ENCODE measurements around the gene LDLRAD3. TPM values are rescaled to one million over a fixed set of nuclear protein-coding genes. Genes with fewer than 3 reads are reported as not detected.

Gene LDLRAD3
- total RNA-seq, 1 donor from 2014 or later: 14.9 TPM

- Histone ChIP-seq H3K79me2 (ENCODE audit: insufficient read depth, low read length) (no peaks in the 10 kb centered on the region), H3K36me3 (ENCODE audit: insufficient read depth, low read length) (no peaks in the 10 kb centered on the region), H3K4me1 (ENCODE audit: insufficient read depth, low read length) (peaks cover 10% of the 10 kb centered on the region), H3K27me3 (ENCODE audit: insufficient read depth, low read length) (peaks cover 9% of the 10 kb centered on the region), H3K4me3 (ENCODE audit: insufficient read depth, low read depth, low read length) (no peak overlapping the region), H3K4me2 (ENCODE audit: low read length) (no peak overlapping the region), H2AFZ (ENCODE audit: low read depth, low read length) (no peak overlapping the region), H3K9ac (ENCODE audit: low read length) (no peak overlapping the region), H3K9me3 (ENCODE audit: insufficient read depth, low read depth, low read length) (no peaks in the 10 kb centered on the region), H3K27ac (ENCODE audit: low read depth, low read length) (no peak overlapping the region), H4K20me1 (ENCODE audit: insufficient read depth, low read length) (no peaks in the 10 kb centered on the region)
- Mint-ChIP-seq H3K27me3 (ENCODE audit: low read depth, unreplicated experiment) (peaks cover 2% of the 10 kb centered on the region), H3K4me3 (ENCODE audit: unreplicated experiment) (no peak overlapping the region), H3K4me1 (ENCODE audit: low read depth, unreplicated experiment) (peaks cover 17% of the 10 kb centered on the region), H3K36me3 (ENCODE audit: low read depth, unreplicated experiment) (no peaks in the 10 kb centered on the region), H3K27ac (ENCODE audit: unreplicated experiment) (no peak overlapping the region), H3K9me3 (ENCODE audit: unreplicated experiment) (peaks cover 4% of the 10 kb centered on the region)
- TF ChIP-seq, protein P1, sequence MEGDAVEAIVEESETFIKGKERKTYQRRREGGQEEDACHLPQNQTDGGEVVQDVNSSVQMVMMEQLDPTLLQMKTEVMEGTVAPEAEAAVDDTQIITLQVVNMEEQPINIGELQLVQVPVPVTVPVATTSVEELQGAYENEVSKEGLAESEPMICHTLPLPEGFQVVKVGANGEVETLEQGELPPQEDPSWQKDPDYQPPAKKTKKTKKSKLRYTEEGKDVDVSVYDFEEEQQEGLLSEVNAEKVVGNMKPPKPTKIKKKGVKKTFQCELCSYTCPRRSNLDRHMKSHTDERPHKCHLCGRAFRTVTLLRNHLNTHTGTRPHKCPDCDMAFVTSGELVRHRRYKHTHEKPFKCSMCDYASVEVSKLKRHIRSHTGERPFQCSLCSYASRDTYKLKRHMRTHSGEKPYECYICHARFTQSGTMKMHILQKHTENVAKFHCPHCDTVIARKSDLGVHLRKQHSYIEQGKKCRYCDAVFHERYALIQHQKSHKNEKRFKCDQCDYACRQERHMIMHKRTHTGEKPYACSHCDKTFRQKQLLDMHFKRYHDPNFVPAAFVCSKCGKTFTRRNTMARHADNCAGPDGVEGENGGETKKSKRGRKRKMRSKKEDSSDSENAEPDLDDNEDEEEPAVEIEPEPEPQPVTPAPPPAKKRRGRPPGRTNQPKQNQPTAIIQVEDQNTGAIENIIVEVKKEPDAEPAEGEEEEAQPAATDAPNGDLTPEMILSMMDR (IDR thresholded peaks at IDR 0.05; ENCODE audit: insufficient read depth, low read depth, low read length): no peak
- TF ChIP-seq EZH2 (IDR thresholded peaks at IDR 0.05; ENCODE audit: insufficient read depth, low read length): no peak
- DNase-seq (ENCODE audit: low read depth) (no peak), FAIRE-seq (no peak)
Measured at GRCh38 chr11:36247493-36247892, 303.6 kb downstream of the LDLRAD3 start.

DNA sequence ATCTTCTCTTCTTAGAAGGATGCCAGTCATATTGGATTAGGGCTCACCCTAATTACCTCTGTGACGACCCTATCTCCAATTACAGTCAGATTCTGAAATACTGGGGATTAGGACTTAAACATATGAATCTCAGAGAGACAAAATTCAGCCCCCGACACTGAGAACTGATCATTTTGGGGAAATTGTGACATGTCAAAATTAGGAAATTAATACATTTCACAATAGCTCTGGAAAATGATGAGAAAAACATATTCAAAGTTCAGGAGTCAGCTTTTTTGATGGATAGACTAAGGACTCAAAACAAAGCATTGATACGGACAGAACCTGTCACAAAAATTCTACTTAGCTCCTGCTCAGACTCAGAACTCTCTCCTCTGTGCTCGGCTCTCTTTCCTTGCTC is 304.6 kb downstream of the LDLRAD3 start:
- Histone ChIP-seq H4K20me1 (ENCODE audit: insufficient read depth, low read length) (no peaks in the 10 kb centered on the region), H3K36me3 (ENCODE audit: insufficient read depth, low read length) (no peaks in the 10 kb centered on the region), H3K4me3 (ENCODE audit: insufficient read depth, low read depth, low read length) (no peak overlapping the region), H3K9ac (ENCODE audit: low read length) (no peak overlapping the region), H3K4me2 (ENCODE audit: low read length) (no peak overlapping the region), H2AFZ (ENCODE audit: low read depth, low read length) (no peak overlapping the region), H3K4me1 (ENCODE audit: insufficient read depth, low read length) (peaks cover 10% of the 10 kb centered on the region), H3K27ac (ENCODE audit: low read depth, low read length) (no peak overlapping the region), H3K79me2 (ENCODE audit: insufficient read depth, low read length) (no peaks in the 10 kb centered on the region), H3K27me3 (ENCODE audit: insufficient read depth, low read length) (peaks cover 9% of the 10 kb centered on the region), H3K9me3 (ENCODE audit: insufficient read depth, low read depth, low read length) (no peaks in the 10 kb centered on the region)
- FAIRE-seq (no peak), DNase-seq (ENCODE audit: low read depth) (no peak)
- TF ChIP-seq EZH2 (IDR thresholded peaks at IDR 0.05; ENCODE audit: insufficient read depth, low read length): no peak
- TF ChIP-seq, protein P1 (IDR thresholded peaks at IDR 0.05; ENCODE audit: insufficient read depth, low read depth, low read length): no peak
- Mint-ChIP-seq H3K27ac (ENCODE audit: unreplicated experiment) (peak overlapping the region; percentile 6), H3K36me3 (ENCODE audit: low read depth, unreplicated experiment) (no peaks in the 10 kb centered on the region), H3K4me3 (ENCODE audit: unreplicated experiment) (no peak overlapping the region), H3K27me3 (ENCODE audit: low read depth, unreplicated experiment) (peaks cover 2% of the 10 kb centered on the region), H3K4me1 (ENCODE audit: low read depth, unreplicated experiment) (peaks cover 17% of the 10 kb centered on the region), H3K9me3 (ENCODE audit: unreplicated experiment) (peaks cover 2% of the 10 kb centered on the region)

GRCh38 chr11:36249246-36249645 is 305.4 kb downstream of the LDLRAD3 start:
- FAIRE-seq: no peak
- peaks cover 10% of the 10 kb centered on the region for H3K4me1 ChIP-seq (ENCODE audit: insufficient read depth, low read length)
- peak; percentile 81 for DNase-seq (ENCODE audit: low read depth)
- Mint-ChIP-seq H3K36me3 (ENCODE audit: low read depth, unreplicated experiment) (no peaks in the 10 kb centered on the region), H3K4me3 (ENCODE audit: unreplicated experiment) (no peak overlapping the region), H3K27me3 (ENCODE audit: low read depth, unreplicated experiment) (peaks cover 2% of the 10 kb centered on the region), H3K4me1 (ENCODE audit: low read depth, unreplicated experiment) (peaks cover 17% of the 10 kb centered on the region), H3K9me3 (ENCODE audit: unreplicated experiment) (peaks cover 2% of the 10 kb centered on the region), H3K27ac (ENCODE audit: unreplicated experiment) (peak overlapping the region; percentile 42)
- no peaks in the 10 kb centered on the region for H3K36me3 ChIP-seq (ENCODE audit: insufficient read depth, low read length)
- no peak overlapping the region for H3K27ac ChIP-seq (ENCODE audit: low read depth, low read length)
- H4K20me1 ChIP-seq (ENCODE audit: insufficient read depth, low read length): no peaks in the 10 kb centered on the region
- no peaks in the 10 kb centered on the region for H3K9me3 ChIP-seq (ENCODE audit: insufficient read depth, low read depth, low read length)
- no peak overlapping the region for H3K9ac ChIP-seq (ENCODE audit: low read length)
- no peak overlapping the region for H3K4me3 ChIP-seq (ENCODE audit: insufficient read depth, low read depth, low read length)
- no peaks in the 10 kb centered on the region for H3K79me2 ChIP-seq (ENCODE audit: insufficient read depth, low read length)
- TF ChIP-seq, protein P1 (IDR thresholded peaks at IDR 0.05; ENCODE audit: insufficient read depth, low read depth, low read length): no peak
- no peak for TF ChIP-seq EZH2 (IDR thresholded peaks at IDR 0.05; ENCODE audit: insufficient read depth, low read length)
- peaks cover 9% of the 10 kb centered on the region for H3K27me3 ChIP-seq (ENCODE audit: insufficient read depth, low read length)
- peak overlapping the region; percentile 42 for H3K4me2 ChIP-seq (ENCODE audit: low read length)
- H2AFZ ChIP-seq (ENCODE audit: low read depth, low read length): no peak overlapping the region
